Ascending aorta (tissue), 2 donors: Measurements from ENCODE around the gene GRIFIN. TPM values are rescaled to one million over a fixed set of nuclear protein-coding genes. Genes with fewer than 3 reads are reported as not detected.

Experiments
- DNase-seq, 2 donors: peaks; one replicate each; pipeline ENCODE4 v3.0.0-alpha.2; 2019; ENCODE audit warnings: low spot score in 2 of 2
- H3K27ac ChIP-seq, 2 donors: fragments of 200-600 bp; sonication (generic); one replicate each; pipeline ENCODE4 v1.5.1; 2016 to 2017; ENCODE audit warnings: mild to moderate bottlenecking in 1 of 2
- H3K27me3 ChIP-seq: fragments of 200-600 bp; sonication (generic); one replicate; pipeline ENCODE4 v1.5.1; 2017
- H3K36me3 ChIP-seq, 2 donors: fragments of 200-600 bp; sonication (generic); one replicate each; pipeline ENCODE4 v1.5.1; 2016
- H3K4me1 ChIP-seq, 2 donors: fragments of 200-600 bp; sonication (generic); one replicate each; pipeline ENCODE4 v1.5.1; 2016 to 2017; ENCODE audit warnings: mild to moderate bottlenecking in 1 of 2
- H3K4me3 ChIP-seq, 2 donors: fragments of 200-600 bp; sonication (generic); one replicate each; pipeline ENCODE4 v1.5.1; 2016 to 2017; ENCODE audit warnings: mild to moderate bottlenecking in 1 of 2
- H3K9me3 ChIP-seq, 2 donors: fragments of 200-600 bp; sonication (generic); one replicate each; pipeline ENCODE4 v1.5.1; 2016
- intact Hi-C: fragments of 100-400 bp; cut with DNase I; formaldehyde crosslinking; loops from one replicate; pipeline ENCODE4 v1.15.1; 2023
- total RNA-seq: library from RNA; depleted of rRNA; stranded (reverse); fragments of >200 nt; gene quantifications from one replicate; pipeline ENCODE4 v1.1.0, GENCODE V29; 2016
- TF ChIP-seq, protein P1 (sequence below), 3 experiments: fragments of 200-600 bp in 2 of 3; fragments of 450-650 bp in 1 of 3; sonication (generic) in 2 of 3; IDR thresholded peaks; one replicate each; pipeline ENCODE4 v1.5.1; 2016 to 2019; ENCODE audit warnings: antibody characterized with exemption in 3 of 3, mild to moderate bottlenecking in 1 of 3, moderate library complexity in 1 of 3

The GRIFIN gene
- total RNA-seq, 1 donor from 2014 or later, result not detected

DNA sequence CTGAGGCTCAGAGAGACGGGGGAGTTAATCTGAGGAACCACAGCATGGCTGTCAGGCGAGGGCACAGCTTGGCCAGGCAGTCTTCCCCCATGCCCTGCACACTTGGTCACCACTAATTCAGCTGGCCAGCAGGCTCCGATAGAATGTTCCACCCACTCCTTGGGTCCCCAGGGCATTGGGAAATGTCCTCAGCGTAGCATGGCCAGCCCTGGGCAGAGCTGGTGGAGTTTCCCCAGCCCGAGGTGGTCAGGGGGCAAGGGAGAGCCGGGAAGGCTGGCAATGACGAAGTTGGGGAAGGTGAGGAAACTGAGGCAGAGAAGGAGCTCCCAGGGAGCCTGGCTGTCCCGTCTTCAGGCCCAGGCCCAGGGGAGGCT is 12.1 kb upstream of the GRIFIN start:
- Histone ChIP-seq H3K9me3 (peaks cover 0 to 2% of the 10 kb centered on the region in 2 donors), H3K4me1 (peaks cover 15 to 27% of the 10 kb centered on the region in 2 donors), H3K27ac (peak overlapping the region; percentile 57 to 78), H3K4me3 (peak overlapping the region in 1 of 2 donors; percentile 14), H3K27me3 (no peaks in the 10 kb centered on the region), H3K36me3 (no peaks in the 10 kb centered on the region)
- TF ChIP-seq, protein P1, sequence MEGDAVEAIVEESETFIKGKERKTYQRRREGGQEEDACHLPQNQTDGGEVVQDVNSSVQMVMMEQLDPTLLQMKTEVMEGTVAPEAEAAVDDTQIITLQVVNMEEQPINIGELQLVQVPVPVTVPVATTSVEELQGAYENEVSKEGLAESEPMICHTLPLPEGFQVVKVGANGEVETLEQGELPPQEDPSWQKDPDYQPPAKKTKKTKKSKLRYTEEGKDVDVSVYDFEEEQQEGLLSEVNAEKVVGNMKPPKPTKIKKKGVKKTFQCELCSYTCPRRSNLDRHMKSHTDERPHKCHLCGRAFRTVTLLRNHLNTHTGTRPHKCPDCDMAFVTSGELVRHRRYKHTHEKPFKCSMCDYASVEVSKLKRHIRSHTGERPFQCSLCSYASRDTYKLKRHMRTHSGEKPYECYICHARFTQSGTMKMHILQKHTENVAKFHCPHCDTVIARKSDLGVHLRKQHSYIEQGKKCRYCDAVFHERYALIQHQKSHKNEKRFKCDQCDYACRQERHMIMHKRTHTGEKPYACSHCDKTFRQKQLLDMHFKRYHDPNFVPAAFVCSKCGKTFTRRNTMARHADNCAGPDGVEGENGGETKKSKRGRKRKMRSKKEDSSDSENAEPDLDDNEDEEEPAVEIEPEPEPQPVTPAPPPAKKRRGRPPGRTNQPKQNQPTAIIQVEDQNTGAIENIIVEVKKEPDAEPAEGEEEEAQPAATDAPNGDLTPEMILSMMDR (IDR thresholded peaks at IDR 0.05), result no peak
- DNase-seq, result peak; percentile 41 to 92
- intact Hi-C loops, result loop anchor here (2.0 to 10.0 kb wide), 3 partner anchors 31 to 157 kb away; partner anchors contain the start of genes BRAT1, IQCE and LFNG

DNA sequence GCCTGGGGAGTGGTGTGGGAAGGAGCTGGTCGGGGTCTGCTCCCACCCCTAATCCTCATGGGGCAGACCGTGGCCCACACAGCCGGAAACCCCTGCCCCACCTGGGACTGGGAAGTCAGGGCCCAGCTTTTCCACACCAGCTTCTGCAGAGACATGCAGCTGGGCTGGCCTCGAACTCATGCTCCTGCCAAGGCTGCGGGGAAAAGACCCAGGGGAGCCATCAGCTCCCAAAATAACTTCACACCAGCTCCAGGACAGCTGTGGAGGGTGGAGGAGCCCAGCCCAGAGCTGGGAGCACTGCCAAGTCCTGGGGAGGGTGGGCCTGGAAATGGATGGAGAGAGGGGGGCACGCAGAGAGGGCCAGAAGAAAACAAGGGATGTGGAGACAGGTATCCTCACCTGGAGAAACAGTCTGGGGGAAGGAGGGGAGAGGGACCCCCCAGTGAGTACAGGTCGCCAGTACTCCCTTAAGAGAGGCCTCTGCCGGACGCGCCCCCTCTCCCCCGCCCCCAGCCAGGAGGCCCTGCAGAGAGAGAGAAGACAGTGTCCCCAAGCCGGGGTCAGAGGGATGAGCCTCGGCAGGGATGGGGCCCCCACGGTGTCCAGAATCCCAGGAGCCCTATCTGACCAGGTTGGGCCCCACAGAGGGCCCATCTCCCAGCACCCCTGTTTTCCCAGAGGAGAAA is 11.5 kb upstream of the GRIFIN start:
- Histone ChIP-seq H3K4me3 (peak overlapping the region in 1 of 2 donors; percentile 14), H3K27ac (peak overlapping the region; percentile 57 to 78), H3K4me1 (peaks cover 15 to 27% of the 10 kb centered on the region in 2 donors), H3K9me3 (peaks cover 0 to 7% of the 10 kb centered on the region in 2 donors), H3K36me3 (no peaks in the 10 kb centered on the region), H3K27me3 (no peaks in the 10 kb centered on the region)
- no peak for DNase-seq
- intact Hi-C loops, result loop anchor here (2.0 to 10.0 kb wide), 3 partner anchors 31 to 157 kb away; partner anchors contain the start of genes BRAT1, IQCE and LFNG
- TF ChIP-seq, protein P1 (IDR thresholded peaks at IDR 0.05), result no peak

DNA sequence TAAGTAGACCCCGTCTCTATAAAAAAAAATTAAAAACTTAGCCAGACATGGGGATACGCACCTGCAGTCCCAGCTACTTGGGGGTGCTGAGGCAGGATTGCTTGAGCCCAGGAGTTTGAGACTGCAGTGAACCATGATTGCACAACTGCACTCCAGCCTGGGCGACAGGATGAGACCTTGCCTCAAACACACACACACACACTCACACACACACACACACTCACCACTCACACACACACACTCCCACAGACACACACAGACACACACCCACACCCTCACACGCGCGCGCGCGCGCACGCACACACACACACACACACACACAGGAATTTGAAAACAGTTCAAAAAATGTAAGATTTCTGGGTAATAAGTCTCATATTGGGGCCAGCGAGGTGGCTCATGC is 8.7 kb upstream of the GRIFIN start:
- no peak overlapping the region for H3K27ac ChIP-seq
- H3K36me3 ChIP-seq, result no peaks in the 10 kb centered on the region
- intact Hi-C loops, result loop anchor here (5.0 to 10.0 kb wide), 2 partner anchors 72 to 160 kb away; partner anchors contain the start of genes BRAT1 and IQCE
- H3K4me3 ChIP-seq, result no peak overlapping the region
- peaks cover 15 to 25% of the 10 kb centered on the region in 2 donors for H3K4me1 ChIP-seq
- peaks cover 0 to 7% of the 10 kb centered on the region in 2 donors for H3K9me3 ChIP-seq
- H3K27me3 ChIP-seq, result no peaks in the 10 kb centered on the region
- no peak for DNase-seq
- TF ChIP-seq, protein P1 (IDR thresholded peaks at IDR 0.05), result no peak

- intact Hi-C loops, result loop anchor here (10.0 kb wide), 1 partner anchor 161 kb away; no protein-coding TSS in a partner anchor
- Histone ChIP-seq H3K27me3 (no peaks in the 10 kb centered on the region), H3K4me1 (peaks cover 11 to 20% of the 10 kb centered on the region in 2 donors), H3K4me3 (no peak overlapping the region), H3K9me3 (peaks cover 0 to 7% of the 10 kb centered on the region in 2 donors), H3K36me3 (no peaks in the 10 kb centered on the region), H3K27ac (no peak overlapping the region)
- TF ChIP-seq, protein P1 (IDR thresholded peaks at IDR 0.05), result no peak
- no peak for DNase-seq
Observed at GRCh38 chr7:2483494-2483893, 7.3 kb upstream of the GRIFIN start.

DNA sequence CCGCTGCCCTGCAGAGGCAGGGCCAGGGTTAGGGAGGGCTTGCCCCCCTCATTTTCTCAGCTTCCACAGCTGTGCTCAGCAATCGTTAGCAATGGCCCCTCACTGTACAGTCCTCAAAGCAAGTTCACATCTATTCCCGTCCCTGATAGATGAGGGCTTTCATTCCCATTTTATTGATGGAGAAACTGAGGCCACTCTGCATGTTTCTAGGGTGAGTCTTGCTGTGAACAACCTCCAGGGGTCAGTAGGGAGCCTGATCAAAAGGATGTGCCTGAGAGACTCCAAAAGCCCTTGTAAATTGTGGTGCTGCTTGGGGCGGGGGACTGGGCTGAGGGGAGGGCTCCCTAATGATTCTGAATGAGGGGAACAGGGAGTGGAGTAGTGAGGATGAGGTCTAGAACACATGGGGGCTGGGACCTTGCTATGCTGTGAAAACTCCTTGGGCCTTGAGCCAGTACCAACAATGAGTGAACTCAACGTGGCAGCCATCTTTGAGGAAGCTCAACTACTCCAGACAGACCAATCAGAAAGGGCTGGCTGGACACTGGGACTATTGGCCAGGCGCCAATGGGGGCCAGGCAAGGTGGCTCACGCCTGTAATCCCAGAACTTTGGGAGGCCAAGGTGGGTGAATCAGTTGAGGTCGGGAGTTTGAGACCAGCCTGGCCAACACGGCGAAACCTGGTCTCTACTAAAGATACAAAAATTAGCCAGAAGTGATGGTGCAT is 6.7 kb upstream of the GRIFIN start:
- Histone ChIP-seq H3K4me3 (no peak overlapping the region), H3K27me3 (no peaks in the 10 kb centered on the region), H3K36me3 (no peaks in the 10 kb centered on the region), H3K9me3 (peaks cover 0 to 7% of the 10 kb centered on the region in 2 donors), H3K27ac (no peak overlapping the region), H3K4me1 (peaks cover 12 to 20% of the 10 kb centered on the region in 2 donors)
- intact Hi-C loops, result loop anchor here (10.0 kb wide), 1 partner anchor 162 kb away; no protein-coding TSS in a partner anchor
- no peak for DNase-seq
- TF ChIP-seq, protein P1 (IDR thresholded peaks at IDR 0.05), result no peak
